Measurements from ENCODE around the gene SCAMP4.

Gene SCAMP4

DNA sequence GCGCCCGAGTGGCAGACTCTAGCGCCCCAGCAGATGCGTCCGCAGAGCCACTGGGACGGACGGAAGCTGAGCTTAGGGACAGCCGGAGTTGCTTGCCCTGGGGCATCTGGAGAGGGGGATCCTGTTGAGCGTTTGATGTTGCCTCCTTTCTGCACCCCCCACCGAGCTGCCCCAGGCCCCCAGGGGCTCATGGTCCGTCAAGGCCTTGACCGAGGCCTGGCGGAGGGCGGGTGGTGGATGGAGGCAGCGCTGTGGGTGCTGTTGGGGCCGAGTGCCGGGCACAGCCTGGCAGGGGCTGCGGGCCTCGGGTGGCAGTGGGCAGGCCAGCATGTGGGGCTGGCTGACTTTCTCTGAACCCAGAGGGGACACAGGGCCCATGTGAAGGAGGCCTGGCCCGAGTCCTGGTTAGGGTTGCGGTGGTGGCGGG lies 38.5 kb downstream of the SCAMP4 start:
- TF ChIP-seq, protein P1, sequence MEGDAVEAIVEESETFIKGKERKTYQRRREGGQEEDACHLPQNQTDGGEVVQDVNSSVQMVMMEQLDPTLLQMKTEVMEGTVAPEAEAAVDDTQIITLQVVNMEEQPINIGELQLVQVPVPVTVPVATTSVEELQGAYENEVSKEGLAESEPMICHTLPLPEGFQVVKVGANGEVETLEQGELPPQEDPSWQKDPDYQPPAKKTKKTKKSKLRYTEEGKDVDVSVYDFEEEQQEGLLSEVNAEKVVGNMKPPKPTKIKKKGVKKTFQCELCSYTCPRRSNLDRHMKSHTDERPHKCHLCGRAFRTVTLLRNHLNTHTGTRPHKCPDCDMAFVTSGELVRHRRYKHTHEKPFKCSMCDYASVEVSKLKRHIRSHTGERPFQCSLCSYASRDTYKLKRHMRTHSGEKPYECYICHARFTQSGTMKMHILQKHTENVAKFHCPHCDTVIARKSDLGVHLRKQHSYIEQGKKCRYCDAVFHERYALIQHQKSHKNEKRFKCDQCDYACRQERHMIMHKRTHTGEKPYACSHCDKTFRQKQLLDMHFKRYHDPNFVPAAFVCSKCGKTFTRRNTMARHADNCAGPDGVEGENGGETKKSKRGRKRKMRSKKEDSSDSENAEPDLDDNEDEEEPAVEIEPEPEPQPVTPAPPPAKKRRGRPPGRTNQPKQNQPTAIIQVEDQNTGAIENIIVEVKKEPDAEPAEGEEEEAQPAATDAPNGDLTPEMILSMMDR (conservative IDR thresholded peaks at IDR 0.05; ENCODE audit: control insufficient read depth, insufficient read depth, low read depth, low read length), result no peak
- no peak overlapping the region for H3K4me3 ChIP-seq (ENCODE audit: control insufficient read depth, low read depth, low read length)
- DNase-seq (ENCODE audit: low read depth), result no peak

GRCh38 chr19:1944088-1944915 lies 39.1 kb downstream of the SCAMP4 start:
- no peak for DNase-seq (ENCODE audit: low read depth)
- no peak overlapping the region for H3K4me3 ChIP-seq (ENCODE audit: control insufficient read depth, low read depth, low read length)
- TF ChIP-seq, protein P1 (conservative IDR thresholded peaks at IDR 0.05; ENCODE audit: control insufficient read depth, insufficient read depth, low read depth, low read length), result no peak

DNA sequence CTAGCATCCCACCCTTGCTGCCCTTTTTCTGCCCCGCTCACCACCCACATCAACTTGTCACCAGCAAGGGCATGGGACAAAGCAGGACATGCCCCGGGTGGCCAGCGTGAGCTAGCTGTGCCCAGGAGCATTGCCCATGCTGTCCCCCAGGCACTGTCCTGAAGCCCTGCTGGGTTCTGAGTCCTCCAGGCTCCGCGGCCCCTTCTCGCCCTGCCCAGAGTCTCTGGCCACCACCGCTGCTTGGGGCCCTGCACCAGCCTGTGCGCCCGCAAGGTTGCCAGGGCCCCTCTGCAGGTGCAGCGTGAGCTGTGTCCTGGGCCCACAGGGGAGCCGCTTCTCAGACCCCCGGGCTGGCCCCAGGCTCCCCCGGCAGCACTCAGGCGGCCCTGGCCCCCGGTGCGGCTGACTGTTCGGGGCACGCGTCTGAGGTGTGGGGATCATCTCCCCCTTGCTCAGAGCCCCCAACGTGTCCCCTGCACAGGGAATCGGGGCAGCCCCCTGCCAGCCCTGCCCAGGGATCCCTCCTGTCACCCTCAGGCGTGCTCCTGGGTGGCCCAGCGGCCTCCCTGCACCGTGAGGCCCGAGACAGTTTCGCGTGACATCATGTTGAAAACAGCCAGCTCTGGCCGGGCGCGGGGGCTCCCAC lies 39.8 kb downstream of the SCAMP4 start:
- TF ChIP-seq, protein P1 (conservative IDR thresholded peaks at IDR 0.05; ENCODE audit: control insufficient read depth, insufficient read depth, low read depth, low read length), result no peak
- H3K4me3 ChIP-seq (ENCODE audit: control insufficient read depth, low read depth, low read length), result no peak overlapping the region
- no peak for DNase-seq (ENCODE audit: low read depth)

DNA sequence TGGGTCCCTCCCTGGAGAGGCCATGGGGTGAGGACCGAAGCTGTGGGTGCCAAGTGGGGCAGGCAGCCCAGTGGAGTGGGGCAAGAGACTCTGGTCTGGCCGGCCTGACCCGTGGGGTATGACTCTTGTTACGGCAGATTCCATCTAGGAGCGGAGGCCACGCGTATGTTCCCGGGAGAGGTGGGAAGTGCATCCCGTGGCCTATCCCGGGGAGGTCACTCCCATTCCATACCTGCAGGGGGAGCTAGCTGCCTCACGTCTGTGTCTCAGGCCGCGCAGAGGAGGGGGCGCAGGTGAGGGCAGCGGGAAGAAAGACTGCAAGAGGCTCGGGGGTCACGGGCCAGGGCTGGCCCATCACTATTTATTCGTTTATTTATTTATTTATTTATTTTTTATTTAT lies 40.7 kb downstream of the SCAMP4 start:
- no peak overlapping the region for H3K4me3 ChIP-seq (ENCODE audit: control insufficient read depth, low read depth, low read length)
- TF ChIP-seq, protein P1 (conservative IDR thresholded peaks at IDR 0.05; ENCODE audit: control insufficient read depth, insufficient read depth, low read depth, low read length), result peak; percentile 51
- DNase-seq (ENCODE audit: low read depth), result peak; percentile 49

DNA sequence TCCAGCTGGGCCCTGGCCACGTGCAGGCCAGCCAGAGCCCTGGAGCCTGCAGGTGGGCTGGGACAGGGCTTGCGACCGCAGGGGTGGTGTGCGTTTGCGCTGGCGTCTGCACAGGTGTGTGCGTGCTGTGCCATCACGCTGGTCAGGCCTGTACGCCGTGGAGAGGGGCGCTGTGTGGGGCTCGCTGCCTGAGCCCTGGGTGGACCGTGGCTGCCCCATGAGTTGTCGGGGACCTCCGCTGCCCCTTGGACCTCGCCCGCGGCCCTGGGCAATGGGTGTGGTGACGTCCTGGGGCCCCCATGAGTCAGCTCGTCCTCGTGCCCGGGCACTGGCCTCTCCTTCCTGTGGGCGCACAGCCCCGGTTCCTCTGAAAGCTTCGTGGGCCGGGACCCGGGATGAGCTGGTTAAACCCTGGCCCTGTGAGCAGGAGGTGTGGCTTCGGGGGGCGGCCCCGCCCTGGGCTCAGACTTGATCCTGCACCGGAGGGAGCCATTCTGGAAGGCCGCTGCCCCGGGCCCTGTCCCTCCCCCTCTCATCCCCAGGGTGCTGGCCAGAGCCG lies 42.5 kb downstream of the SCAMP4 start:
- DNase-seq (ENCODE audit: low read depth), result no peak
- H3K4me3 ChIP-seq (ENCODE audit: control insufficient read depth, low read depth, low read length), result no peak overlapping the region
- TF ChIP-seq, protein P1 (conservative IDR thresholded peaks at IDR 0.05; ENCODE audit: control insufficient read depth, insufficient read depth, low read depth, low read length), result no peak

- no peak for DNase-seq (ENCODE audit: low read depth)
- no peak overlapping the region for H3K4me3 ChIP-seq (ENCODE audit: control insufficient read depth, low read depth, low read length)
- TF ChIP-seq, protein P1 (conservative IDR thresholded peaks at IDR 0.05; ENCODE audit: control insufficient read depth, insufficient read depth, low read depth, low read length), result no peak
These were observed 44.3 kb downstream of the SCAMP4 start for GRCh38 chr19:1949304-1950101.
